H1 (cell line): Measurements from ENCODE around the gene NHS. TPM values are rescaled to one million over a fixed set of nuclear protein-coding genes. Genes with fewer than 3 reads are reported as not detected.

Experiments
- RAD21 ChIP-seq, 2 experiments: IDR thresholded peaks in 1 of 2; conservative IDR thresholded peaks in 1 of 2; 2 replicates each; pipeline ENCODE4 v1.6.1; 2011; ENCODE audit warnings: low read depth in 2 of 2, low read length in 2 of 2, improper control_type of control experiment in 1 of 2, inconsistent platforms in 1 of 2, mild to moderate bottlenecking in 1 of 2, moderate library complexity in 1 of 2
- polyA plus RNA-seq, 7 experiments: library from polyadenylated mRNA; depleted of rRNA in 3 of 7; stranded (reverse) in 5 of 7; unstranded in 2 of 7; fragments of >200 nt in 5 of 7; fragments of 200-250 nt in 2 of 7; gene quantifications; 1 replicate in 5 of 7; 2 replicates in 1 of 7; 4 replicates in 1 of 7; pipeline versions ENCODE4 v1.2.1 to v1.2.3, GENCODE V29; 2011 to 2013; ENCODE audit warnings: missing spikeins in 2 of 7, mixed read lengths in 2 of 7
- total RNA-seq: library from RNA; stranded (reverse); fragmentation: NEBNext Ultra II Directional; extraction: Animal tissue kit (Norgen Biotek cat#: 25700); gene quantifications from 2 replicates; pipeline ENCODE4 v1.2.1, GENCODE V29; 2021
- TF ChIP-seq, protein P1 (sequence below): fragments of 300-600 bp; sonication (generic); IDR thresholded peaks from 2 replicates; pipeline ENCODE4 v1.7.1; 2012; ENCODE audit warnings: low read length, moderate library complexity, mild to moderate bottlenecking, inconsistent platforms; ENCODE audit not compliant: insufficient replicate concordance
- TF ChIP-seq, protein P2 (sequence below): IDR thresholded peaks from 2 replicates; pipeline ENCODE4 v1.6.1; 2012; ENCODE audit warnings: inconsistent platforms

Gene NHS
- total and polyA plus RNA-seq, 2 of the 8 experiments (the other 6 are each of a cell fraction or from before 2014, with no cell fraction given) = 2.2 to 6.7 TPM

DNA sequence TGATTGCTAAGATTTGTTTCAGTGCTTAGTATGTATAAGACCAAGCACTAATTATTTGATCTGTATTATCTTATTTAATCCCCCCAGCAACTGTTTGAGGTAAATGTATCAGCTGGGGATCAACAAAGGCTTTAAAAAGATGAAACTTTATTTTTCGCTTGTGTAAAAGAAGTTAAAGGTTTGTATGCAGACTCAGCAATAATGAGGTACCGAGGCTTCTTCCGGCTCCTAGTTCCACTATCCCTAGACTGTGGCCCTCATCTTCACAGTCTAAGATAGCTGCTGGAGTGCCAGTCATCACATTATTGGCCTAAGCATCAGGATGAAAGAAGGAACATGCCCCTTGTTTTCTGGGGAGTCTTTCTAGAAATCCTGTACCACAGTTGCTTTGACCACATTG is 256.6 kb downstream of the NHS start (continued):
- TF ChIP-seq, protein P1, sequence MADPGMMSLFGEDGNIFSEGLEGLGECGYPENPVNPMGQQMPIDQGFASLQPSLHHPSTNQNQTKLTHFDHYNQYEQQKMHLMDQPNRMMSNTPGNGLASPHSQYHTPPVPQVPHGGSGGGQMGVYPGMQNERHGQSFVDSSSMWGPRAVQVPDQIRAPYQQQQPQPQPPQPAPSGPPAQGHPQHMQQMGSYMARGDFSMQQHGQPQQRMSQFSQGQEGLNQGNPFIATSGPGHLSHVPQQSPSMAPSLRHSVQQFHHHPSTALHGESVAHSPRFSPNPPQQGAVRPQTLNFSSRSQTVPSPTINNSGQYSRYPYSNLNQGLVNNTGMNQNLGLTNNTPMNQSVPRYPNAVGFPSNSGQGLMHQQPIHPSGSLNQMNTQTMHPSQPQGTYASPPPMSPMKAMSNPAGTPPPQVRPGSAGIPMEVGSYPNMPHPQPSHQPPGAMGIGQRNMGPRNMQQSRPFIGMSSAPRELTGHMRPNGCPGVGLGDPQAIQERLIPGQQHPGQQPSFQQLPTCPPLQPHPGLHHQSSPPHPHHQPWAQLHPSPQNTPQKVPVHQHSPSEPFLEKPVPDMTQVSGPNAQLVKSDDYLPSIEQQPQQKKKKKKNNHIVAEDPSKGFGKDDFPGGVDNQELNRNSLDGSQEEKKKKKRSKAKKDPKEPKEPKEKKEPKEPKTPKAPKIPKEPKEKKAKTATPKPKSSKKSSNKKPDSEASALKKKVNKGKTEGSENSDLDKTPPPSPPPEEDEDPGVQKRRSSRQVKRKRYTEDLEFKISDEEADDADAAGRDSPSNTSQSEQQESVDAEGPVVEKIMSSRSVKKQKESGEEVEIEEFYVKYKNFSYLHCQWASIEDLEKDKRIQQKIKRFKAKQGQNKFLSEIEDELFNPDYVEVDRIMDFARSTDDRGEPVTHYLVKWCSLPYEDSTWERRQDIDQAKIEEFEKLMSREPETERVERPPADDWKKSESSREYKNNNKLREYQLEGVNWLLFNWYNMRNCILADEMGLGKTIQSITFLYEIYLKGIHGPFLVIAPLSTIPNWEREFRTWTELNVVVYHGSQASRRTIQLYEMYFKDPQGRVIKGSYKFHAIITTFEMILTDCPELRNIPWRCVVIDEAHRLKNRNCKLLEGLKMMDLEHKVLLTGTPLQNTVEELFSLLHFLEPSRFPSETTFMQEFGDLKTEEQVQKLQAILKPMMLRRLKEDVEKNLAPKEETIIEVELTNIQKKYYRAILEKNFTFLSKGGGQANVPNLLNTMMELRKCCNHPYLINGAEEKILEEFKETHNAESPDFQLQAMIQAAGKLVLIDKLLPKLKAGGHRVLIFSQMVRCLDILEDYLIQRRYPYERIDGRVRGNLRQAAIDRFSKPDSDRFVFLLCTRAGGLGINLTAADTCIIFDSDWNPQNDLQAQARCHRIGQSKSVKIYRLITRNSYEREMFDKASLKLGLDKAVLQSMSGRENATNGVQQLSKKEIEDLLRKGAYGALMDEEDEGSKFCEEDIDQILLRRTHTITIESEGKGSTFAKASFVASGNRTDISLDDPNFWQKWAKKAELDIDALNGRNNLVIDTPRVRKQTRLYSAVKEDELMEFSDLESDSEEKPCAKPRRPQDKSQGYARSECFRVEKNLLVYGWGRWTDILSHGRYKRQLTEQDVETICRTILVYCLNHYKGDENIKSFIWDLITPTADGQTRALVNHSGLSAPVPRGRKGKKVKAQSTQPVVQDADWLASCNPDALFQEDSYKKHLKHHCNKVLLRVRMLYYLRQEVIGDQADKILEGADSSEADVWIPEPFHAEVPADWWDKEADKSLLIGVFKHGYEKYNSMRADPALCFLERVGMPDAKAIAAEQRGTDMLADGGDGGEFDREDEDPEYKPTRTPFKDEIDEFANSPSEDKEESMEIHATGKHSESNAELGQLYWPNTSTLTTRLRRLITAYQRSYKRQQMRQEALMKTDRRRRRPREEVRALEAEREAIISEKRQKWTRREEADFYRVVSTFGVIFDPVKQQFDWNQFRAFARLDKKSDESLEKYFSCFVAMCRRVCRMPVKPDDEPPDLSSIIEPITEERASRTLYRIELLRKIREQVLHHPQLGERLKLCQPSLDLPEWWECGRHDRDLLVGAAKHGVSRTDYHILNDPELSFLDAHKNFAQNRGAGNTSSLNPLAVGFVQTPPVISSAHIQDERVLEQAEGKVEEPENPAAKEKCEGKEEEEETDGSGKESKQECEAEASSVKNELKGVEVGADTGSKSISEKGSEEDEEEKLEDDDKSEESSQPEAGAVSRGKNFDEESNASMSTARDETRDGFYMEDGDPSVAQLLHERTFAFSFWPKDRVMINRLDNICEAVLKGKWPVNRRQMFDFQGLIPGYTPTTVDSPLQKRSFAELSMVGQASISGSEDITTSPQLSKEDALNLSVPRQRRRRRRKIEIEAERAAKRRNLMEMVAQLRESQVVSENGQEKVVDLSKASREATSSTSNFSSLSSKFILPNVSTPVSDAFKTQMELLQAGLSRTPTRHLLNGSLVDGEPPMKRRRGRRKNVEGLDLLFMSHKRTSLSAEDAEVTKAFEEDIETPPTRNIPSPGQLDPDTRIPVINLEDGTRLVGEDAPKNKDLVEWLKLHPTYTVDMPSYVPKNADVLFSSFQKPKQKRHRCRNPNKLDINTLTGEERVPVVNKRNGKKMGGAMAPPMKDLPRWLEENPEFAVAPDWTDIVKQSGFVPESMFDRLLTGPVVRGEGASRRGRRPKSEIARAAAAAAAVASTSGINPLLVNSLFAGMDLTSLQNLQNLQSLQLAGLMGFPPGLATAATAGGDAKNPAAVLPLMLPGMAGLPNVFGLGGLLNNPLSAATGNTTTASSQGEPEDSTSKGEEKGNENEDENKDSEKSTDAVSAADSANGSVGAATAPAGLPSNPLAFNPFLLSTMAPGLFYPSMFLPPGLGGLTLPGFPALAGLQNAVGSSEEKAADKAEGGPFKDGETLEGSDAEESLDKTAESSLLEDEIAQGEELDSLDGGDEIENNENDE = no peak
- TF ChIP-seq RAD21 (IDR thresholded peaks at IDR 0.05 in 1 of 2, conservative IDR thresholded peaks at IDR 0.05 in 1 of 2; ENCODE audit: low read depth in 2 of 2, low read length in 2 of 2) = no peak
- TF ChIP-seq, protein P2, sequence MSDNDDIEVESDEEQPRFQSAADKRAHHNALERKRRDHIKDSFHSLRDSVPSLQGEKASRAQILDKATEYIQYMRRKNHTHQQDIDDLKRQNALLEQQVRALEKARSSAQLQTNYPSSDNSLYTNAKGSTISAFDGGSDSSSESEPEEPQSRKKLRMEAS = no peak
